CD4-positive, alpha-beta T cell treated with Interleukin-12 subunit alpha and Interleukin-12 subunit beta, for 1 hour (primary cell): Measurements from ENCODE around the gene CASP6.

Source experiments
- DNase-seq: peaks from one replicate; pipeline ENCODE4 v3.0.0-alpha.2; 2020

The CASP6 gene

GRCh38 chr4:109665783-109666485, 37.3 kb downstream of the CASP6 start:
- no peak for DNase-seq

DNA sequence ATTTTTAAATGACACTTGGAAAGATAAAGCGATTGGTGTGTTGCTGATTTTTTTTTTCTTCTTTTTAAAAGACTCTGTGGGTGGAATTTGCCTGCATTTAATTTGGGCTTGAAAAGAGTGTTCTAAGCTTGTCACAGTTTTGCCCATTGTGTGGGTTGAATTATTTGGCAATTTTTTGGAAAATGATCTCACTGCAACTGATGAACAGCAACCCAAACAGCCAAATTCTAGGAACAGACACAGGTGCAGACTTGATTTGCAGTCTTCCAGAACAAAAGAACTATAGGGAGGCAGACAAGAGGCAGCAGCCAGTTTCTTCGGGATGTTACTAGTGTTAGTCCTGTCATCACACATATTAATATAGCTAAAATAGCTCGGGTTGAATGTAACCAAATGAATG, 40.5 kb downstream of the CASP6 start:
- no peak for DNase-seq

- no peak for DNase-seq
These were observed 41.1 kb downstream of the CASP6 start for GRCh38 chr4:109662116-109662515.

DNA sequence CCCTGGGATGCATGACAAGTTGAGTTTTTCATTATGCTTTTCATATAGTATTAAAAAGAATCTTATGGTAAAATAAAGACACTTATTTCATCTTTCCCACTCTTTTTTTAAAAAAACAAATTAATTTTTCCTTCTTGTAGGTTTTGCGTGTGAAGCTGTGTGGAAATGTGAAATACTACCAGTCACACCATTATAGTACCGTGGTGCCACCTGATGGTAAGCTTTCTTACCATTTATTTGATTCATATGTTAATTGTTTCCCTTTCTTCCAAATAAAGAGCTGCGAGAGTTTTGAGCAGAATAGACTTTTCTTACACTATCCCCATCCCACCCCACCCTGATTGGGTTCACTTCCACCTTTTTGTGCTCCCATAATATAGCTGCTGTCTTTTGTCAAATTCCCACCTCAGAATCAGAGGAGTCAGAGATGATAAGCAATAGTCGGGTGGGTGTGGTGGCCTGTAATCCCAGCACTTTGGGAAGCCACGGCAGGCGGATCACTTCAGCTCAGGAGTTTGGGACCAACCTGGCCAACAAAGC, 44.3 kb downstream of the CASP6 start:
- DNase-seq = peak; percentile 33

GRCh38 chr4:109657854-109658418, 45.3 kb downstream of the CASP6 start:
- no peak for DNase-seq

DNA sequence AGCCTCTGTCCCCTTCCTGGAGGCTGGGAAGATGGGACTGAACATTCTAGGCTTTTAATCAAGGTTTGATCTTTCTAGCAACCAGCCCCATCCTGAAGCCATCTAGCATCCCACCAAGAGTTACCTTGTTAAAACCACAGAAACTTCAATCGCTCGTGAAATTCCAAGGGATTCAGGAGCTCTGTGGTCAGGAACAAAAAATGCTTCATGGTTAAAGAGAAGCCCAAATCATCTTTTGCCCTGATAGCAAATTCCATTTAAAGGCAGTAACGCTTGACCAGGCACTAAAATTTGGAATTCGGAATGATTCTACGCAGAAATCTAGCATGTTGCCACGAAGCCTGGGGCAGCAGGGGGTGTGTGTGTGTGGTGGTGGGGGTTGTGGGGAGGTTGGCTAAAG, 47.8 kb downstream of the CASP6 start:
- DNase-seq = no peak

GRCh38 chr4:109649872-109650271, 53.4 kb downstream of the CASP6 start:
- DNase-seq = peak; percentile 55

DNA sequence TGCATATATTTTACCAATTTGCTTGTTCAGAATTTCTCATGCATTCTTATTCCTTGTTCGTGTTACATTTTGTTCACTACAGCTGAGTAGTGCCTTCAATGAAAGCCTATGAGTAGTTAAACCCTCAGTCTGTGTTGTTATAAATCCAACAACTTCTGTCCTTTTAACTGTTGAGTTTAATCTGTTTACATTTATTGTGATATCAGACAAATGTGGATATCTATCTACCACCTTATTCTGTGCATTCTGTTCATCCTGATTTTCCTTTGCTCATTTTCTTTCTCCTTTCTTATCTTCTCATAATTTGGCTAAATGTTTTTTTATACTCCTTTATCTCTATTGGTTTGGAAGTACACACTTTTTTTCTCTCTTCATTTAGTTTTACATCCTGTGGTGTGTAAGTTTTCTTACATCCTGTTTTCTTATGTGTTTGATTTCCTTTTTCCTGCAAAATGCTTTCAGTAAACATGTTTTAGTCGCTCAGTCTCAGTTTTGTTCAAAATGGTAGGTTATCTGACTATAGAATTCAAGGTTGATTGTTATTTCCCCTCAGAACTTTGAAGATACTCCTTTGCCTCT, 54.2 kb downstream of the CASP6 start:
- DNase-seq = peak; percentile 22

- peak; percentile 75 for DNase-seq
These were observed 54.8 kb downstream of the CASP6 start for GRCh38 chr4:109648266-109648996.

DNA sequence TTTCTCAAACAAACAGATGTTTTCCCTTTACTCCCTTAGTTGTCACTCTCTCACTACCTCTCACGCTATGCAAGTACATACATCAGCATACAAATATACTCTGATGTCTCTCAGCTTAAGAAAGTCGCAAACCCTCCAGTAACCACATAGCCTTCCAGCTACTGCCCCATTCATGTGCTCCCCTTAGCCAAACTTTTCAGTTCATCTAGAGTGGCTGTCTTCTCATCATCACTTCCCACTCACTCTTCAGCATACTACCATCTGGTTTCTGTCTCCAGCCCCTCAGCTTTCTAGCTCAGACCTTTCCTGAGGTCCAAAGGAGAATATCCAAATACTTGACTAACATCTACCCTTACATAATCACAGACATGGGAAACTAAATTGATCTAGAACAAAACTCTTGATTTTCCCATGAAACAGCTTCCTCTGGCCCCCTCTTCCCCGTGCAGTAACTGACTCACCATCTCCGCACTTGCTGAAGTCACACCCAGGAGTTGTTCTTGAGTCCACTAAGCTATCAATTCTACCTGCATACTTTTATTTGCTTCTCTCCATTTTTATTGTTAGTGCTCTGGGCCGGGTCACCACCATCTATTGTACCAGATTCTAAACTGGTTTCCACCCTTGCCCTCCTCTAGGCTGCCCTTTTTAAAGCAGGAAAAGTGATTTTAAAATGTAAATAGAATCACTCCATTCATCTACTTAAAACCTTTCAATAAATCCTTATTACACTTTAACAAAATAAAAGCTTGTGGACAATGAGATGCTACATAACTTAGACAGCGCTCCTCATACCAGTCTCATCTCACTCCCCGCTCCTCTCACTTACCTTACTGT, 57.2 kb downstream of the CASP6 start:
- DNase-seq = no peak

- no peak for DNase-seq
These were observed 62.6 kb downstream of the CASP6 start for GRCh38 chr4:109640644-109641043.
